Smooth muscle cell of bladder (primary cell): Measurements from ENCODE around the gene C11orf65. TPM values are rescaled to one million over a fixed set of nuclear protein-coding genes. Genes with fewer than 3 reads are reported as not detected.

Source experiments
- total RNA-seq: library from RNA; depleted of rRNA; stranded (reverse); fragments of >200 nt; gene quantifications from 2 replicates; pipeline ENCODE4 v1.2.3, GENCODE V29; 2014

The C11orf65 gene, protein sequence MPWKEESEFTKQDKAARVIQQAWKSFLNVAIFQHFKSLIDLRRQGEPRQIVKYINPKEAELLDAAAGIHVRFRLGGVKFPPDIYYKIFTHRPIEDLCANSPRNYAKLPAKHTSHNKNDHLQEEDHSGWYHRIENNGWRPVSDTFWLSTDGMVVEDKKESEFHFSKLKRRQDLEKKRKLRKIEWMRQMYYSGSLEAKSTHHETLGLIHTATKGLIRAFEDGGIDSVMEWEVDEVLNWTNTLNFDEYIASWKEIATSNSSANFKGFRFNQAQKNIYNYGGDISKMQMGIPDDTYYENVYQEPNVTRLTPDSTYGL
- total RNA-seq, result 0.83 and 1.3 TPM in 2 replicates

DNA sequence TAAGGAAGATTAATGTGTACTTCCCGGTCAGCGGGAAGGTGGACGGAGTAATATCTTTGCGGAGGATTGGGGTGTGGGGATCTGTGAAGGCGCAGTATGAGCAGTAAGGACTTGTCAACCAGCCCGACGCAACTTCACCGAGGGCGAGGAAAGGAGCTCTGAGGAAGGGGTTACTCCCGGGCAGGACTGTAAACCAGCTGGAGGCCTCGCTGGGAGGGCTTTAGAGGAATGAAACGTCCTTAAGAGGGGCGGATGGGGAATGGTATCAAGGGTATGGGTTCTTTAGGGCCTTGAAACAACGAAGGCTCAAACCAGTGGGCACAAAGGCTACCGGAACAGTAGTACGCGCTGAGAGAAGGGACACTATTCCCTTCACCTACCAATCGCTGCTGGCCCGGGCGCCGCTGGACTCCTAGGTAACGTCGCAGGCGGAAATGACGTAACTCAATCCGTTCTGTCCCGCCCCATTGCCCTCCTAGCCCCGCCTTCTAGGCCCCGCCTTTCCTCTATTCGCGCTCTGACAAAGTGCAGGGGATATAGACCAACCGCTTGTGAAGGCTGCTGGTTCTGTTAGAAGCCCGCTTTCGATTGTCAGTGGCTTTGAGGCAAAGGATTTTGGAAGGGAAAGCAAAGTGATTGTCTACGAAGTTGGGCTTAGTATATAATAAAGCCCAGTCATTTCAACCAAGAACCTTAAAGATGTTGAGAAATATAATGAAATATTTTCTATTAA lies at the start of gene C11orf65:
Gene C11orf65, minus strand, starts transcription at position 439 of the 733 bp plus-strand sequence. CDS start 5,970 bp downstream, outside the sequence.

DNA sequence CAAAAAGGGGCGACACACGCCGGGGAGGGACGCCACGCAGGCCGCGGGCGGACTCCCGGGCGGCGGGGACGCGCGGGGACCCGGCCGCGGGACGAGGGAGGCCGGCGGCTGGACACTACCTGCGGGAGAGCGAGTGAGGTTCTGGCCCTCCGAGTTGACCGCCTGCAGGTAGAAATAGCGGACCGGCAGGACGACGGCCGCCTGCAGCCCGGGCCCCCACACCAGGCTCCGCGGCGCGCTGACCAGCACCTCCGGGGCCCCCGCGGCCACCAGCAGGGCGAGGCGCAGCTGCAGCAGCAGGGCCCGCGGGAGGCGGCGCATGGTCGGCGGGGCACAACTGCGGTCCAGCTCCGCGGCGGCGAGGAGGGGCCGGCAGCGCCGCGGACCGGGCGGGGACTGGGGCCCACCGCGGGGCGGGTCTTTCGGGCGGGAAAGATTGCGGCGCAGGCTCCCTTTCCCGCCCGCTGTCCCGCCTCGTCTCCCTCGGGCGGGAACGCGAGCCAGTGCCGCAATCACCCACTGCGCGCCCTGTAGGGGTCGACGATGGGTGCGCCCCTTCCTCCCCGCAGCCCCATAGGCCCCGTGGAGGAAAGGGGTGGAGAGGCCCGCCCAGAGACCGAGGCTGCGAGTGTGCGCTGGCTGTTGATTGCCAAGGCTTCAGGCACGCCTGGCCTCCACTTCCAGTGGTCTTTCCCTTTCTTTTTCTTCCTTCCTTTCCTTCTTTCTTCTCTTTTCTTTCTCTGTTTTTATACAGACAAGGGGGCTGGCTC lies 30.9 kb upstream of the C11orf65 start, which contains the start of gene POGLUT3:
Gene POGLUT3, minus strand, starts transcription at position 339 of the 770 bp plus-strand sequence. Its CDS starts 18 bp downstream, at position 321.

Other genes with a start within 250 kb of the C11orf65 start
- 7.7 and 8.1 TPM in 2 replicates for gene NPAT, start 244.9 kb downstream of the C11orf65 start, total RNA-seq
- gene ATM, start 244.5 kb downstream of the C11orf65 start, total RNA-seq, result 117 and 144 TPM in 2 replicates
- 30.7 and 31.0 TPM in 2 replicates for gene POGLUT3, start 30.9 kb upstream of the C11orf65 start, total RNA-seq
- 0.09 and 1.00 TPM in 2 replicates for gene EXPH5, start 126.2 kb upstream of the C11orf65 start, total RNA-seq
- 34.9 and 70.3 TPM in 2 replicates for gene DDX10, start 197.5 kb upstream of the C11orf65 start, total RNA-seq